Effector memory CD4-positive, alpha-beta T cell (primary cell): ENCODE data around the gene TMEM11.
A peak's percentile ranks its signal among the peaks of the same experiment; 100 is the strongest.
"Not testable (repeated sequence)": the region's sequence is repeated elsewhere in the genome, so short reads cannot be mapped to it uniquely, and the experiment has no call there.

Experiments used
- DNase-seq, 3 donors: peaks; one replicate each; pipeline ENCODE4 v3.0.0-alpha.2; 2020
- H3K27ac ChIP-seq: 2 replicates; pipeline ENCODE4 v1.7.0; 2013; ENCODE audit warnings: mild to moderate bottlenecking, low read length, moderate library complexity; ENCODE audit not compliant: insufficient read depth, poor library complexity, severe bottlenecking
- H3K27me3 ChIP-seq: replicated peaks from 2 replicates; pipeline ENCODE4 v1.7.0; 2013; ENCODE audit warnings: mild to moderate bottlenecking, low read length; ENCODE audit not compliant: insufficient read depth, control insufficient read depth, poor library complexity, severe bottlenecking
- H3K36me3 ChIP-seq: 2 replicates; pipeline ENCODE4 v1.7.0; 2013; ENCODE audit warnings: mild to moderate bottlenecking, low read length, moderate library complexity; ENCODE audit not compliant: control insufficient read depth, insufficient read depth
- H3K4me1 ChIP-seq: 2 replicates; pipeline ENCODE4 v1.7.0; 2013; ENCODE audit warnings: low read length, mild to moderate bottlenecking; ENCODE audit not compliant: control insufficient read depth, insufficient read depth, poor library complexity, severe bottlenecking
- H3K4me3 ChIP-seq: 2 replicates; pipeline ENCODE4 v1.7.0; 2013; ENCODE audit warnings: low read length, low read depth, mild to moderate bottlenecking; ENCODE audit not compliant: insufficient read depth, poor library complexity, severe bottlenecking
- H3K9me3 ChIP-seq: 2 replicates; pipeline ENCODE4 v1.7.0; 2013; ENCODE audit warnings: mild to moderate bottlenecking, low read length, moderate library complexity; ENCODE audit not compliant: control insufficient read depth

Gene TMEM11

DNA sequence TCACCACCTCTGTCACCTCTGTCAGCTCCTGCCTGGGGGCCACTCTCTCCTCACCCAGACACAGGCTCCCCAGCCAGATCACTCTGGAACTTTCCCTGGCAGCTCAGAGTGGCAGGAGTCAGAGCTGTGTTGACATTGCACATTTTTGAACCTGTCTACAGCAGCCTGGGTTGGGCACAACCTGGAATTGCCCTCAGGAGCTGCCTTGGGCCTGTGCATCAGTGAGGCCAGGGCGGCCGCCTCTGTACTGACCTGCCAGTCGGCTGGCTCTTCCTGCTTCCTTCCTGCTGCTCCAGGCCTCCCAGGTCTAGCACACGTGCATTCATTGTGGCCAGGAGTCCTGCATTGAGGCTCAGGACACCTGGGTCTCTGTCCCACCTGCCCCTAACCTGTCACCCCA is 14.2 kb upstream of the TMEM11 start:
- Histone ChIP-seq H3K9me3 (no peaks in the 10 kb centered on the region), H3K4me1 (no peaks in the 10 kb centered on the region), H3K27ac (no peak overlapping the region), H3K36me3 (no peaks in the 10 kb centered on the region), H3K27me3 (no peaks in the 10 kb centered on the region), H3K4me3 (no peak overlapping the region)
- no peak for DNase-seq

DNA sequence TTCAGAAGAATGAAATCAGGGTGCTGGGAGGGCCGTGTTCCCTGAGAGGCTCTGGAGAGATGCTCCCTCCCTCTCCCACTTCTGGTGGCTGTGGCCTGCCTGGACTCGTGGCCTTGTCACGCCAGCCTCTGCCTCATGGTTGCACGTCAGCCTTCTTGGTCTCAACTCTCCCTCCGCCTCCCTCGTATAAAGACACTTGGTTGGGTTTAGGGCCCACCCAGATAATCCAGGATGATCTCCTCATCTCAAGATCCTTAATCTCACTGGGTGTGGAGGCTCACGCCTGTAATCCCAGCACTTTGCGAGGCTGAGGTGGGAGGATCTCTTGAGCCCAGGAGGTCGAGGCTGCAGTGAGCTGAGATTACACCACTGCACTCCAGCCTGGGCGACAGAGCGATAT is 13.3 kb upstream of the TMEM11 start:
- H3K4me1 ChIP-seq, H3K4me3 ChIP-seq, H3K9me3 ChIP-seq, DNase-seq, H3K27ac ChIP-seq, H3K36me3 ChIP-seq, H3K27me3 ChIP-seq: not testable (repeated sequence)

DNA sequence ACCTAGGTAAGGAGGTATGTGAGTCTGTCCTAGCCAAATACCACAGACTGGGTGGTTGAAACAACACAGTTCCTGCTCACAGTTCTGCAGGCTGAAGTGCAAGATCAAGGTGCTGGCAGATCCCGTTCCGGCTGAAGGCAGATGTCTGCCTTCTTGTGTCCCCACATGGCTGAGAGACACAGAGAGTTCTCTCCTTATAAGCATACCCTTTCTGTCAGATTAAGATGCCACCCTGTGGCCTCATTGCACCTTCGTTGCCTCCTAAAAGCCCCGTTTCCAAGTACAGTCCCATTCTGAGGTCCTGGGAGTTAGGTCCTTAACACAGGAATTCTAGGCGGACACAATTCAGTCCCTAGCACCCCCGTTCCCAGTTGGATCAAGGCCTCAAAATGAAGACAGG is 9.1 kb upstream of the TMEM11 start:
- no peak for DNase-seq
- Histone ChIP-seq H3K9me3 (no peaks in the 10 kb centered on the region), H3K4me1 (no peaks in the 10 kb centered on the region), H3K36me3 (peaks cover 5% of the 10 kb centered on the region), H3K27ac (no peak overlapping the region), H3K4me3 (no peak overlapping the region), H3K27me3 (no peaks in the 10 kb centered on the region)

DNA sequence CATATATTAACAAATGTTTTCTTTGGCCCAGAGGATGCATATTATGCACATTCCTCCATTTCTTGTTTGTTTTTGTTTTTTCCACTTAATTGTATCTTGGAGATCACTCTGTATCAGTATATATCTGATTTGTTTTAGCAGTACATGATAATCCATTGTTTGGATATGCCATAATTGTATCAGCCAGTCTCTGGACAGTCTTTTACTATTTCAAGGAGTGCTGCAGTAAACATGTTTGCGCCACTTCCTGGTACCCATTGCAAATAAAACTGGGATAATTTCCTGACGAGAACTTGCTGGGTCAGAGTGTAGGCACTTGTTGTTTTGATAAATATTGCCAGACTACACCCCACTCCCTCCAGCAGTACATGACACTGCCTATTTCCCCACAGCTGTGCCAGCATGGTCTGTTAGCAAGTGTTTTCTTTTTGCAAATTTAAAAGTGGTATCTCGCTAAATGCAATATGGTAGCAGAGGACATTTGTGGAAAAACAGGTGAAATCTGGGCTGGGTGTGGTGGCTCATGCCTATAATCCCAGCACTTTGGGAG is 4.9 kb upstream of the TMEM11 start:
- Histone ChIP-seq H3K4me3 (no peak overlapping the region), H3K27ac (no peak overlapping the region), H3K36me3 (peaks cover 5% of the 10 kb centered on the region), H3K27me3 (no peaks in the 10 kb centered on the region), H3K4me1 (peaks cover 6% of the 10 kb centered on the region), H3K9me3 (no peaks in the 10 kb centered on the region)
- DNase-seq: no peak

DNA sequence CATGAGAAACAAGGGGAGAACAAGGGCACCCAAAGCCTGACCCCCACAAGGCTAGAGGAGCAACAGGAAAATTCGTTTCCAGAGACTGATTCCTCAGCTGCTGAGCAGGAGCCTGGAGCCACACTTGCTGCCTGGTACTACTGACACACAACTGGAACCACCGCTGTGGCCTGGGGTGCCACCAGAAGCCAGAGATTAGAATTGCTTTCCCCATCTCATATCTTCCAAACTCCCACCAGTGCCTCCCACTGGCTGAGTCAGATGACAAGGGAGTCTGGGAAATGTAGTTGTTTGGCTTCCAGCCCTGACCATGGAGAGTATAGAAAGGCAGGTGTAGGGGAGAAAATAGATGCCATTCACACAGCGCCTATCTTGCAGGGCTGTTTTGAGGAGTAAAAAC is 4.1 kb upstream of the TMEM11 start:
- Histone ChIP-seq H3K27ac (no peak overlapping the region), H3K36me3 (peaks cover 8% of the 10 kb centered on the region), H3K4me1 (peaks cover 10% of the 10 kb centered on the region), H3K27me3 (no peaks in the 10 kb centered on the region), H3K4me3 (no peak overlapping the region), H3K9me3 (no peaks in the 10 kb centered on the region)
- DNase-seq: no peak

DNA sequence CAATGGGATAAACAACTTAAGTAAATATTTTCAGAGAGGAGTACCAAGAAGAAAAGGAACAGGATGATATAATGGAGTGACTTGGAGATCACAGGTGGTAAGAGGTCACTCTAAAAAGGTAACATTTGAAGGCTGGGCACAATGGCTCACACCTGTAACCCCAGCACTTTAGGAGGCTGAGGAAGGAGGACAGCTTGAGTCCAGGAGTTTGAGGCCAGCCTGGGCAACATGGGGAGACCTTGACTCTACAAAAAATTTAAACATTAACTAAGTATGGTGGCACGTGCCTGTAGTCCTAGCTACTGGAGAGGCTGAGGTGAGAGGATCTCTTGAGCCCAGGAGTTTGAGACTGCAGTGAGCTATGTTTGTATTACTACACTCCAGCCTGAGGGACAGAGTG is 3.4 kb upstream of the TMEM11 start:
- no peak for DNase-seq
- Histone ChIP-seq H3K9me3 (no peaks in the 10 kb centered on the region), H3K4me3 (no peak overlapping the region), H3K4me1 (peaks cover 18% of the 10 kb centered on the region), H3K36me3 (peaks cover 8% of the 10 kb centered on the region), H3K27ac (no peak overlapping the region), H3K27me3 (no peaks in the 10 kb centered on the region)

DNA sequence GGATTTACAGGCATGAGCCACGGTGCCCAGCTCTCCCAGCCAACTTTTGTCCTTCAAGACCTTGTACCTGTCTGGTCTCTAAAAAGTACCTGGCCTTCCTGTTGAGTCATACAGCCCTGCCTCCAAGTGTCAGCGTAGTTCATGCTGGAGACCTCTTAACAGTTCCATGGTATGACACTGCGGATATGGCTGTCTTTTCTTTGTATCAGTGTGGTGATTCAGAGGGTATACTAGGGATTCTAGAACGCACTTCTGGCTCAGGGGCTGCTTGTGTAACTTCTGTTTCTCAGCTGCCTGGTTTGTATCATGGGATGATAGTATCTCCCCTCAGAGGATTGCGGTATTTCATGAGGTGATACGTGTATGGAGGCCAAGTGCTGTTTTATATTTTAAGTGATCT is 2.0 kb upstream of the TMEM11 start:
- Histone ChIP-seq H3K9me3 (no peaks in the 10 kb centered on the region), H3K27ac (no peak overlapping the region), H3K27me3 (no peaks in the 10 kb centered on the region), H3K4me1 (peaks cover 23% of the 10 kb centered on the region), H3K36me3 (peaks cover 5% of the 10 kb centered on the region), H3K4me3 (no peak overlapping the region)
- DNase-seq: no peak

DNA sequence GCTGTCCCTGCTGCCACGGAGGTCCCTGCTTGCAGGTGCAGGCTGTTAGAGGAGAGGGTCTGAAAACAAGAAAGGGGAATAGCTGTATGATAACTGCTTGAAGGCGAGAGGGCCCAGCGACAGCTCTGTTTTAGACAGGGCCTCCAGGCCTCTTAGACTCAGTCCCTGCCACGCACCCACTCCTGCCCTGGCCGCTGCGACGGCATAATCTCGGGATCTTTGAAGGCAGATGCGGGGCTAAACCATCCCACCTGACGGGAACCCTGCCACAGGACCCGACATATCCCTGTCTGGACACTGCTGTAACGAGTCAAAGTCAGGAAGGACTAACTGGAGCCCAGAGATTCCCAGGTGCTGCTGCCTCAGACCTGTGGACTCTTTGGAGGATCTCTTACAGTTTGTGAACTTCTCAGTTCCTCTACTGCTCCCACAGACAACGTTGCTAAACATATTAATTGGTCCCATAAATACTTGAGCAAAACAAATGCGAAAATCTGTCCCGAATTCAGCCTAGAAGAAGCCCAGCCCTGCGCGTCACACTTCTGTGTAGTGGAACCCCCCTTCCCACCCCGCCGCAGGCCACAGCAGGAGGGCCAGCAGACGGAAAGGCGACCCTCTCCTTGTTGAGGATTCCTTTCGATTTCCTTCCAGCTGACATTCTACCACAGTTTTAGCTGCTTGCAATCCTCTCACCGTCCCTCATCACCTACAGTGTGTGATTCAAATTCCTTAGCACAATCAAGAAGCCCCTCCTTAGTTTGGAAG is 998 bp upstream of the TMEM11 start:
- Histone ChIP-seq H3K9me3 (no peaks in the 10 kb centered on the region), H3K27me3 (no peaks in the 10 kb centered on the region), H3K36me3 (peaks cover 14% of the 10 kb centered on the region), H3K4me3 (peak overlapping the region; percentile 96), H3K4me1 (peaks cover 23% of the 10 kb centered on the region), H3K27ac (peak overlapping the region; percentile 85)
- no peak for DNase-seq

DNA sequence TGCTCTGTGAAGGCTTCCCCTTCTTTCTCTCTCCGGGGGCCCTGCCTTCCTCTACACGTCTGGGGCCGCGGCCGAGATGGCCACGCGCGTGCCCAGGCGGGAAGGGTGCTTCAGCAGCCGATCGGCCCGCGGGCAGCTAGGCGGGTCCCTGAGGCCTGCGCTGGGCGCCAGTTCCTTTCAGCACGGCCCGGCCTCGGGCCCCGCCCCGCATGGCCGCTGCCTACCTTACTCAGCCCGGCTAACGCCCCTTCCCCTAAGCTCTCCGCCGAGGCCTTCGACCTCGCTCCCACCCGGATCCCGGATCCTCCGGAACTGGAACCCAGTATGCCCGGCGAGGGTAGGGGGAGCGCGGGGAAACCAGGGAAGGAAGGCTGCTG is 335 bp downstream of the TMEM11 start:
- H3K4me1 ChIP-seq: peaks cover 23% of the 10 kb centered on the region

DNA sequence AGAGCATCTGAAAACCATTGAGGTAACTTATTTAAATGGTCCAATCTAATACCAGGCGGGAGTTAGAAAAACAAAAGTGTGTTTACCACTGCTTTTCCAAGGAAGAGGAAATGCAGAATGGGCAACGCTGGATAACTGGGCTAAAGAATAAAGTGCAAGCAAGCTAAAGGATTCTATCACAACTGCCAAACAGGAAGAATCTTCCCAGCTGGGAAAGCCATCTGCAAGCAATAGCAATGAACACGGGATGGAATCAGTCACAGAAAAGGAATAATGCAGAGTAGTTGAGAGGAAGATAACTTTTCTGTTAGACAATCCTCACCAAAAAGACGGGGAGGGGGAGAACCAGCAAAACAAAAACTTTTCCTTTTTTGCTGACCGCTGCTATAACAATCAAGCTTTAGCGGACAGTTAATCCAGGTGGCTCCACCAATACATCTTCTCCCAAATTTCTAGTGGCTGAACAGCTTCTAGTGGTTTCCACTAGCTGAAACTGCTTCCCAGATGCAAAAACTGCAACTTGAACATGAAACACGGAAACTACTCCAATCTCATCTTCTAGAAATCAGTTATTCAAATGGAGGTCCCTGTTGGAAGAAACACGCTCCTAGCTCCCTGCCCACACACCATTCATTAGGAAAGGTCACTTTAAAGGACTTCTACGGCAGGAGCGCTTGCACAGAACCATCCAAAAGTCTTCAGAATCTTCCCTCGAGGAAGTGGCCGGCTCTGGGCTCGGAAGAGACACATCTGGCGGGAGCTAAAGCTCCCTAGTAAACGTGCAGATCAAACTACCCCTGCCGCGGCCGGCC is 929 bp downstream of the TMEM11 start:
- H3K36me3 ChIP-seq: peaks cover 30% of the 10 kb centered on the region
- peak overlapping the region; percentile 96 for H3K4me3 ChIP-seq
- H3K27ac ChIP-seq: peak overlapping the region; percentile 85
- no peaks in the 10 kb centered on the region for H3K27me3 ChIP-seq
- no peak for DNase-seq
- H3K4me1 ChIP-seq: peaks cover 23% of the 10 kb centered on the region
- no peaks in the 10 kb centered on the region for H3K9me3 ChIP-seq

More for the DNA sequence above, 335 bp downstream of the TMEM11 start:
- Histone ChIP-seq H3K27ac (peak overlapping the region; percentile 85), H3K36me3 (peaks cover 26% of the 10 kb centered on the region), H3K27me3 (no peaks in the 10 kb centered on the region), H3K4me3 (peak overlapping the region; percentile 96), H3K9me3 (no peaks in the 10 kb centered on the region)
- DNase-seq: peak in 1 of 3 donors; percentile 3
